ENCODE results near the gene HEBP1. TPM values are rescaled to one million over a fixed set of nuclear protein-coding genes. Genes with fewer than 3 reads are reported as not detected.

HEBP1 gene
- total RNA-seq, 1 experiment from 2014 or later, result 19.3 TPM

DNA sequence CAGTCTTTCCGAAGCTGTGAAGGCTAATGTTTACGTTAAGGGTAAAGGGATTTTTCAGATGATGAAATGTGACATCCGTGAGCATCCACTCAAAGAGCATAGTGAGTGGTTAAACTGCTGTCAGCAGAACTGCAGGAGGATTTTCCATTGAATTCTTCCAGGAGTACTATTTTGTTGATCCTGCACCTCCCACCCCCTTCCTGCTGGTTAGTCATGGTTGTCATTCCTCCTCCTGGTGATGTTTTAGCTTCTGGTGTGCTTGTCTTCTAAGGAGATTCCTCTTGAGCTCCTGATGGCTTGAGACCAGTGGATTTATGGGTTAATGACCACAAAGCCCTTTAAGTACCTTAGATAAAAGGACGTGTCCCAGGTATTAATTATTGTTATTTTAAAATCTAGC is 45.7 kb downstream of the HEBP1 start:
- DNase-seq (ENCODE audit: low read depth, low spot score), result no peak
- ATAC-seq, result no peak
- in situ Hi-C loops (cut with HindIII; ENCODE audit: low pct_unique_long_range_greater_than_20kb, low sequenced_read_pairs) (no loop called here), intact Hi-C loops (cut with micrococcal nuclease; ENCODE audit: unreplicated experiment) (no loop called here)
- H3K4me3 ChIP-seq (ENCODE audit: low read depth in 2 of 2, low read length in 2 of 2), result no peak overlapping the region
- H3K36me3 ChIP-seq (ENCODE audit: control insufficient read depth, insufficient read depth, low read length), result no peaks in the 10 kb centered on the region
- H3K27me3 ChIP-seq (ENCODE audit: control insufficient read depth, insufficient read depth, low read length), result no peaks in the 10 kb centered on the region
- H3K9me3 ChIP-seq (ENCODE audit: control insufficient read depth, insufficient read depth, low read depth, low read length), result no peaks in the 10 kb centered on the region
- H3K27ac ChIP-seq (ENCODE audit: low read length), result no peak overlapping the region
- ChIA-PET CTCF (no interaction called here), POLR2A (no interaction called here)
- TF ChIP-seq SIN3A (IDR thresholded peaks at IDR 0.05; ENCODE audit: borderline replicate concordance, insufficient read depth, low read depth, low read length) (no peak), TCF7L2 (IDR thresholded peaks at IDR 0.05; ENCODE audit: low read depth, low read length) (no peak), POLR2AphosphoS5 (IDR thresholded peaks at IDR 0.05; ENCODE audit: low read depth, low read length) (no peak)
- TF ChIP-seq, protein P1, sequence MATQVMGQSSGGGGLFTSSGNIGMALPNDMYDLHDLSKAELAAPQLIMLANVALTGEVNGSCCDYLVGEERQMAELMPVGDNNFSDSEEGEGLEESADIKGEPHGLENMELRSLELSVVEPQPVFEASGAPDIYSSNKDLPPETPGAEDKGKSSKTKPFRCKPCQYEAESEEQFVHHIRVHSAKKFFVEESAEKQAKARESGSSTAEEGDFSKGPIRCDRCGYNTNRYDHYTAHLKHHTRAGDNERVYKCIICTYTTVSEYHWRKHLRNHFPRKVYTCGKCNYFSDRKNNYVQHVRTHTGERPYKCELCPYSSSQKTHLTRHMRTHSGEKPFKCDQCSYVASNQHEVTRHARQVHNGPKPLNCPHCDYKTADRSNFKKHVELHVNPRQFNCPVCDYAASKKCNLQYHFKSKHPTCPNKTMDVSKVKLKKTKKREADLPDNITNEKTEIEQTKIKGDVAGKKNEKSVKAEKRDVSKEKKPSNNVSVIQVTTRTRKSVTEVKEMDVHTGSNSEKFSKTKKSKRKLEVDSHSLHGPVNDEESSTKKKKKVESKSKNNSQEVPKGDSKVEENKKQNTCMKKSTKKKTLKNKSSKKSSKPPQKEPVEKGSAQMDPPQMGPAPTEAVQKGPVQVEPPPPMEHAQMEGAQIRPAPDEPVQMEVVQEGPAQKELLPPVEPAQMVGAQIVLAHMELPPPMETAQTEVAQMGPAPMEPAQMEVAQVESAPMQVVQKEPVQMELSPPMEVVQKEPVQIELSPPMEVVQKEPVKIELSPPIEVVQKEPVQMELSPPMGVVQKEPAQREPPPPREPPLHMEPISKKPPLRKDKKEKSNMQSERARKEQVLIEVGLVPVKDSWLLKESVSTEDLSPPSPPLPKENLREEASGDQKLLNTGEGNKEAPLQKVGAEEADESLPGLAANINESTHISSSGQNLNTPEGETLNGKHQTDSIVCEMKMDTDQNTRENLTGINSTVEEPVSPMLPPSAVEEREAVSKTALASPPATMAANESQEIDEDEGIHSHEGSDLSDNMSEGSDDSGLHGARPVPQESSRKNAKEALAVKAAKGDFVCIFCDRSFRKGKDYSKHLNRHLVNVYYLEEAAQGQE (IDR thresholded peaks at IDR 0.05; ENCODE audit: insufficient read depth in 1 of 2, low read depth in 2 of 2, low read length in 1 of 2), result no peak
- TF ChIP-seq, protein P2, sequence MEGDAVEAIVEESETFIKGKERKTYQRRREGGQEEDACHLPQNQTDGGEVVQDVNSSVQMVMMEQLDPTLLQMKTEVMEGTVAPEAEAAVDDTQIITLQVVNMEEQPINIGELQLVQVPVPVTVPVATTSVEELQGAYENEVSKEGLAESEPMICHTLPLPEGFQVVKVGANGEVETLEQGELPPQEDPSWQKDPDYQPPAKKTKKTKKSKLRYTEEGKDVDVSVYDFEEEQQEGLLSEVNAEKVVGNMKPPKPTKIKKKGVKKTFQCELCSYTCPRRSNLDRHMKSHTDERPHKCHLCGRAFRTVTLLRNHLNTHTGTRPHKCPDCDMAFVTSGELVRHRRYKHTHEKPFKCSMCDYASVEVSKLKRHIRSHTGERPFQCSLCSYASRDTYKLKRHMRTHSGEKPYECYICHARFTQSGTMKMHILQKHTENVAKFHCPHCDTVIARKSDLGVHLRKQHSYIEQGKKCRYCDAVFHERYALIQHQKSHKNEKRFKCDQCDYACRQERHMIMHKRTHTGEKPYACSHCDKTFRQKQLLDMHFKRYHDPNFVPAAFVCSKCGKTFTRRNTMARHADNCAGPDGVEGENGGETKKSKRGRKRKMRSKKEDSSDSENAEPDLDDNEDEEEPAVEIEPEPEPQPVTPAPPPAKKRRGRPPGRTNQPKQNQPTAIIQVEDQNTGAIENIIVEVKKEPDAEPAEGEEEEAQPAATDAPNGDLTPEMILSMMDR (IDR thresholded peaks at IDR 0.05), result no peak
- H3K4me1 ChIP-seq (ENCODE audit: control insufficient read depth, insufficient read depth, low read length), result no peaks in the 10 kb centered on the region
- BruUV-seq (replicated peaks), result no TSS peak

DNA sequence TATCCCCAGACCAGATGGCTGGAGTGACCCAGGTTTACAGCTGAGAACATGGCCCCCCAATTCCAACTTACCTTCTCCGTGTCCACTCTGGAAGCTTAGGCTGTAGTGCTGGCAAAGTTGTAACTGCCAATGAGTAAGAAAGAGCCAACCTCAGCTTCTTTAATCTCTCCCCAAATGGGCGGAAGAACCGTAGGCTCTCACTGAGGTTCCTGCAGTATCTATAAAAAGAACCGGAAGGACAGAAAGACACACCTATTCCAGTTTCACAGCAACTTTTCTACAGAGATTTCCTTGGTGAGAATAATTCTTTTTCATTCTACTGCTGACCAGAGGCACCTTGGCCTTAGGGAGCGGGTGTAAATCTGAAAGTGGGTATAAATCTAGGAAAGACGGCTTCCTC is 48.0 kb downstream of the HEBP1 start, which contains the start of gene GPRC5D:
Gene GPRC5D (minus strand): TSS at position 135 of the 400 bp plus-strand sequence. CDS start 1,786 bp downstream, outside the sequence.
- in situ Hi-C loops (cut with HindIII; ENCODE audit: low pct_unique_long_range_greater_than_20kb, low sequenced_read_pairs), result no loop called here
- CTCF ChIA-PET, result no interaction called here
- no peak within 1 kb of the TSS for H3K4me3 ChIP-seq (ENCODE audit: low read depth in 2 of 2, low read length in 2 of 2)

DNA sequence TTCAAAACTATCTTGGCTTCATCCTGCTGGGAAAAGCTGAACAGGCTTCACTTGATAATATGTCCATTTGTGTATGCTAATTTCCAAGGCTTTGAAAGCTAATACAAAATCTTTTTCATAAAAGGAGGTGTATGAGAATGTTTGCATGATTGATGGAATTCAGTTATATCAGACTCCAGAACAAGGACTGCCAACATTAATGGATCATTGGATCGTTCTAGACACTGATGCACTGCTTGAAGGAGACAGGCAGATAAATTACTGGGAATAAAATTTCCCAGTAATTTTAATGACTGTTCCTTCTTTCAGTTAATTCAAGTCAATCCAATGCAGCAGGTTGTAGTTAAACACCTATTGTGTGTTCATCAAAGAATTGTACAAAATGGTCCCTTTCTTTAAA is 48.6 kb downstream of the HEBP1 start:
- ChIA-PET POLR2A (no interaction called here), CTCF (no interaction called here)
- intact Hi-C loops (cut with micrococcal nuclease; ENCODE audit: unreplicated experiment), result no loop called here
- no peak for DNase-seq (ENCODE audit: low read depth, low spot score)
- in situ Hi-C loops (cut with HindIII; ENCODE audit: low pct_unique_long_range_greater_than_20kb, low sequenced_read_pairs), result no loop called here
- Histone ChIP-seq H3K9me3 (ENCODE audit: control insufficient read depth, insufficient read depth, low read depth, low read length) (no peaks in the 10 kb centered on the region), H3K27ac (ENCODE audit: low read length) (no peak overlapping the region), H3K36me3 (ENCODE audit: control insufficient read depth, insufficient read depth, low read length) (no peaks in the 10 kb centered on the region; the same call in 1 of the 2 replicates), H3K4me1 (ENCODE audit: control insufficient read depth, insufficient read depth, low read length) (peaks cover 4% of the 10 kb centered on the region; the same call in 1 of the 2 replicates), H3K27me3 (ENCODE audit: control insufficient read depth, insufficient read depth, low read length) (no peaks in the 10 kb centered on the region), H3K4me3 (ENCODE audit: low read depth in 2 of 2, low read length in 2 of 2) (no peak overlapping the region)
- no peak for ATAC-seq
- no TSS peak for BruUV-seq (replicated peaks)
- TF ChIP-seq, protein P1 (IDR thresholded peaks at IDR 0.05; ENCODE audit: insufficient read depth in 1 of 2, low read depth in 2 of 2, low read length in 1 of 2), result no peak
- no peak for TF ChIP-seq POLR2AphosphoS5 (IDR thresholded peaks at IDR 0.05; ENCODE audit: low read depth, low read length)
- TF ChIP-seq, protein P2 (IDR thresholded peaks at IDR 0.05), result no peak
- no peak for TF ChIP-seq SIN3A (IDR thresholded peaks at IDR 0.05; ENCODE audit: borderline replicate concordance, insufficient read depth, low read depth, low read length)
- TF ChIP-seq TCF7L2 (IDR thresholded peaks at IDR 0.05; ENCODE audit: low read depth, low read length), result no peak

More for the DNA sequence above, 48.0 kb downstream of the HEBP1 start, which contains the start of gene GPRC5D:
- Histone ChIP-seq H3K9me3 (ENCODE audit: control insufficient read depth, insufficient read depth, low read depth, low read length) (no peaks in the 10 kb centered on the region), H3K27ac (ENCODE audit: low read length) (no peak within 1 kb of the TSS), H3K36me3 (ENCODE audit: control insufficient read depth, insufficient read depth, low read length) (no peaks in the 10 kb centered on the region; the same call in 1 of the 2 replicates), H3K4me1 (ENCODE audit: control insufficient read depth, insufficient read depth, low read length) (peaks cover under 1% of the 10 kb centered on the region; the same call in 1 of the 2 replicates), H3K27me3 (ENCODE audit: control insufficient read depth, insufficient read depth, low read length) (no peaks in the 10 kb centered on the region)
- POLR2A ChIA-PET, result no interaction called here
- BruUV-seq (replicated peaks), result no TSS peak
- no peak for ATAC-seq
- intact Hi-C loops (cut with micrococcal nuclease; ENCODE audit: unreplicated experiment), result no loop called here
- DNase-seq (ENCODE audit: low read depth, low spot score), result no peak
- TF ChIP-seq SIN3A (IDR thresholded peaks at IDR 0.05; ENCODE audit: borderline replicate concordance, insufficient read depth, low read depth, low read length) (no peak), POLR2AphosphoS5 (IDR thresholded peaks at IDR 0.05; ENCODE audit: low read depth, low read length) (no peak)
